GM19025 (cell line): Measurements from ENCODE around the gene ARF1.

ENCODE experiments used
- ATAC-seq: cut with Tn5 transposase; IDR thresholded peaks from one replicate; pipeline ENCODE4 v1.9.1; 2021; ENCODE audit warnings: mild to moderate bottlenecking, low read depth, moderate library complexity; ENCODE audit not compliant: unreplicated experiment

Gene ARF1

GRCh38 chr1:228068359-228068758 lies 14.1 kb upstream of the ARF1 start:
- ATAC-seq: no peak

- ATAC-seq: no peak
Observed at GRCh38 chr1:228070173-228070572, 12.3 kb upstream of the ARF1 start.

GRCh38 chr1:228070851-228071250 lies 11.7 kb upstream of the ARF1 start:
- ATAC-seq: no peak

DNA sequence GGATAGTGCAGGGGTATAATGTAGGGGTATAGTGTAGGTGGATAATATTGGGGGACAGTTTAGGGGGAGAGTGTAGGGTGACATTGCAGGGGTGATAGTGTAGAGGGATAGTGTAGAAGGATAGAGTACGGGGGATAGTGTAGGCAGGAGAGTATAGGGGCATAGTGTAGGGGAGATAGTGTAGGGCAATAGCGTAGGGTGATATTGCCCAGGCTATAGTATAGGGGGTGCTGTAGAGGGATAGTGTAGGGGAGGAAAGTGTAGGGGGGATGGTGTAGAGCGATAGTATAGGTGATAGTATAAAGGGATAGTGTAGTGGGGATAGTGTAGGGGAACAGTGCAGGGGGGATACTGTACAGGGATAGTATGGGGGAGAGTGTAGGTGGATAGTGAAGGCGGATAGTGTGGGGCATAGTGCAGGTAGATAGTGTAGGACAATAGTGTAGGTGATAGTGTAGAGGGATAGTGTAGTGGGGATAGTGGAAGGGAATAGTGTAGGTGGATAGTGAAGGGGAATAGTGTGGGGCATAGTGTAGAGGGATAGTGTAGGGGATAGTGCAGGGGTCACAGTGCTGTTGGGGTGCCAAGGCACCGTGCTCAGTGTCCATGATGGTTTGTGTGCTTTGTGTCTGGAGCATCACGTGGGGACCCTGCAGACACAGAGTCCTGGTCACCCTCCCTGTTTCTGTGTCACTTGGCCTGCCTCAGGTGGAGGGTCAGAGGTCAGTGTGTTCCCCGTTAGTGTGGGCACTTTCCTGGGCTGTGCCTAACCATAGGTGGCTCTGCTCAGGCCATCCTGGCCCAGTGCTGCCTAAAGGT lies 10.5 kb upstream of the ARF1 start:
- ATAC-seq: no peak

- ATAC-seq: no peak
Observed at GRCh38 chr1:228072658-228073043, 9.9 kb upstream of the ARF1 start.

- ATAC-seq: no peak
Observed at GRCh38 chr1:228073061-228073856, 9.2 kb upstream of the ARF1 start.

DNA sequence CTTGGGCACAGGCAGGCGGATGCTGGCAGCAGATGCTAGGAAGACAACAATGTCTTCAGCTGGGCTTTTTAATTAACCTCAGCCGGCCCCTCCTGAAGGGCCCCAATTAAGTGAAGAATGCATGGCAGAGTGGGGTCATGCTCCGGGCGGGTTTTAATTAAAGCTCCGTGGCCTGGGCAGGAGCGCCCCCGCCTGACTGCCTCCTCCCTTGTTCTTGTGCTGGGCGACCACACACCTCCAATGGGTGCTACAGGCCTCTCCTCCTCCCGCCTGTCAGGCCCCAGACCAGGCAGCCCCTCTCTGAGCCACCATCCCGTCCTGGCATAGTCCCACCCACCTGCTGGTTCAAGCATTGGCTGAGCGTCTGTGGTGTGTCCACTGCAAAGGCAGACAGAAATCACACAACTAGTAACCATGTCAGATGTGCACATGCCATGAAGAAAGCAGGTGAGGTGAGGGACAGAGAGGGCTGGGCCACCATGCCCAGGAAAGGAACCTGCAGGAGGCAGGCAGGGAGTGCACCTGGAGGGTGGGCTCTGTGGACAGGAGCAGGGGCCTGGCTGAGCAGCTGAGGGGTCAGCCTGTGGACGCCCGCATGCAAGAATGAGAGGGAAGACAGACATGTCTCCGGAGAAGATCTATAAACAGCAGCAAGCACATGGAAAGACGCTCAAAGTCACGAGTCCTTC lies 8.5 kb upstream of the ARF1 start:
- ATAC-seq: no peak

DNA sequence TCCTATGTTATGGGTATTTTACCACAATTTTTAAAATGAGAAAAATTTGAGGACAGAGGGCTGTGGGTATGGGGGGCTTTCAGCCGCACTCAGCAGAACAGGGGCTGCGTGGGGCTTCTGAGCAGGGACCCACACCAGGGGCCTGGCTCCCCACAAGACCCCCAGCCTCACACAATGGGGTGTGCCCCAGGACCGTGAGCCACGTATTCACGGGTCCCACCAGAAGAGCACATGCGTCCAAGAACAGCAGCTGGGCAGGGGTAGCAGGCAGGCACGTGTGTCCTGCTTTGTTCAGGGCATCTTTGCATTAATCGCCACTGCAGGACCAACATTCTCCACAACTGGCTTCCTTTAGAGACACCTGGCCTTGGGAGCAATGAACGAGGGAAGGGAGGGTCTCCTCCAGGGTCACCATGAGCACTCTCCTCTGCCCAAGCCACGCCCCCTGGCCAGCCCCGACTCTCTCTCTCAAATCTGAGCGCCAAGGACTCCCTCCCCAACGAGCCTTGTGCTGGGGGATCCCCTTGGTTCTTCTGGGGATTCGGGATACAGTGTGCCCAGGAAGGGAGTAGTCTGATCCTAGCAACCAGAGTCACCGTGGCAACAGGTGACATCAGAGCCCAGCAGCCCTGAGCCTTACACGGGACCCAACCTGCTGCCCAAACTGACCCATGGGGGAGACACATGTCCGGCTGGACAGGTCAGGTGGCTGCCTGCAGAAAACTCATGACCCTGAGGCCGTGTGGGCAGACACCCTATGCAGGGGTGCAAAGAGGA lies 7.4 kb upstream of the ARF1 start:
- ATAC-seq: no peak

- ATAC-seq: no peak
Observed at GRCh38 chr1:228075801-228076271, 6.7 kb upstream of the ARF1 start.

DNA sequence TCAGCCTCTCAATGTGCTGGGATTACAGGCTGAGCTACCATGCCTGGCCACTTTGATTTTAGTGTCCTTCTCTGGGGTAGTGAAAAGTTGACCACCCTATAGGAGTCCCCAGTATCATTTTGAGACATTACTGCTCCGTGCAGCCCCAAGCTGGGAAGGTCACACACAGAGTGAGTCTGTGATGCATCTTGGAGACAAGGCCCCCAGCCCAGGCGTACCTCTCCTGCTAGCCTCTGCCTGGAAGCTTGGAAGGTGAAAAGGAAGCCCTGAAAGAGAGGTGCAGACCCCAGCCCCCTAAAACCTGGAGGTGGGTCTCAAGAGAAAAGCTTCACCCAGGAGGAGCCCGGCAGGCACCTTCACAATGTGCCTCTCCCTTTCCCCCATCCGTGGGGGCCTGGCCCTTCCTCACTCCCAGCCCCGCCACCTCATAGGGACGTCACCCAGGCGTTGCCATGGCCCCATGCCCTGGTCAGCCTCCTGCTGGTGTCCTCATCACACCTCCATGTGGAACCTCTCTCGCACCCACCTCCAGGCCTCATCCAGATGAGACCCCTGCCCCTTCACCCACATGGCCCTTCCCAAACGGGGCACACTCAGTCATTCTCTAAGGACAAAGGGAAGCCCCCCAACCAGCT lies 5.6 kb upstream of the ARF1 start:
- ATAC-seq: no peak

DNA sequence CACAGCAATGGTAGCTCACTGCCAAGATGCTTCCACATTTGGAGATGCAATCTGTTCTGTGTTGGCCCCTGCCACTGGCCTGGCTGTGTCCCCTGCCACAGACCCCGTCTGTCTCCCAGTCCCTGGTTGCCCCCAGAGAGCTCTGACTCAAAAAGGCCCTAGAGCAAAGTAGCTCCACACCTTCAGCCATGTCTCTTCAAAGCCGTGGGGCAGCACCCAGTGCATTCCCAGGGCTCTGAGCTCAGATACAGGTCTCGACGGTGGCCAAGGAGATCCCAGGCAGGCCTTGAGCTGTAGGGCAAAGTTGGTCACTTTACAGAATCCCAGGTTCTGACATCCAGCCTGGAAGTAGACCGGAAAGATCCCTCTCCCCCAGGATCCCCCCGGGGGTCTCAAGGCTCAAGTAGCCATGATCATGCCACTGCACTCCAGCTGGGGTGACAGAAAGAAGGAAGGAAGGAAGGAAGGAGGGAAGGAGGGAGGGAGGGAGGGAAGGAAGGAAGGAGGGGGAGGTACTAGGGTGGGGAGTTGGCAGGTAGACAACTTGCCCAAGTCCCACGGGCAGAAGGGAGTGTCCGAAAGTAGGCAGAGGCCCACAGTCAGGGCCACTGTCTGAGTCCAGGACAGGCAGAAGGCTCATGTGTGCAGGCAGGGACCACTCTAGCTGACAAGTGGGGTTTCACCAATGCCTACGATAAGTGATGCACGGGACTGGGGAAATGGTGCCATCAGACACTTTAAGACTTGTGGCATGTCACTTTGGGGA lies 4.8 kb upstream of the ARF1 start:
- ATAC-seq: no peak

DNA sequence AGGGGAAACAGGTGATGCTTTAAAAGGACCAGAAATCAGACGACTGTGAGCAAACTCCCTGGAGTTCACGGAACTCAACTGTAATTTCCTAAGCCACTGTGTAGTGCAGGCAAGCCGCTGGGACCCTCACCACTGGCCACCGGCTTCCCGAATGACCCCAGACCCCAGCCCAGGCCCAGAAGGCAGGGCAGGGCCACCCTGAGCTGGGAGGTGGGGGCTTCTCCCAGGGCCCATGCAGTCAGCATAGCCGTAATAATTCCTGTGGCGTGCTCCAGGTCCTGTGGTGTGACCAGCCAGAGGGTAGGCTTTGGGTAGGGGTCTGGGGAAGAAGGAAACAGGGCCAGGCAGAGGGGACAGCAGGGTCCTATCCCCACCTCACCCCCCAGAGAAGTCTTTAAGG lies 3.5 kb upstream of the ARF1 start:
- ATAC-seq: no peak

DNA sequence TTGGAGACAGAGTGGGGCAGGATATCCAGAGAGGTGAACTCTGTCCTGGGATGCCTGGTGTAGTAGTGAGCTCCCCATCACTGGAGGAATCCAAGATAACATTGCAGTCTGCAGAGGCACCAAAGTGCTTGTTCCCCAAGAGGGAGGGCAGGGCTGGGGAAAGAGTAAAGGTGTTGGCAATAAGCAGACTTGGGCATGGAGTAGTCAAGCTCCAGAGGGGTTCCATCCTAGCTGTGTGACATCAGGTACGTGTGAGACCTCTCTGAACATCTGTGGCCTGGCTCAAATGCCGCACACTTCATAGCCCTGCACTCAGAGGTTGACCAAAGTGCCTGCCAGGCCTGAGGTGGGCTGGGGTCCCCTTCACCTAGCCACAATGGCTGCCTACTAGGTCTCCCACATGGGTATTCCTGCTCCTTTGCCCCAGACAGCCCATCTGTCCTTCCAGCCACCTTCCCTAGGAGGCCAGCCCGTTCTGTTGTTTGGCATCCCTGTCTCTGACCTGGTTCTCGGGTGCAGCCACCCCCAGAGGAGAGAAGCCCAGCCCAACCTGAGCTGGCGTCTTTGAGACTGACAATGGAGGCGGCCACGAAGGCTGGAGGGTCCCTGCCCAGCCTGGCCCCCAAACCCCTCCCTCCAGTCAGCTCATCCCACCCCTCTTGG lies 2.8 kb upstream of the ARF1 start:
- ATAC-seq: no peak

DNA sequence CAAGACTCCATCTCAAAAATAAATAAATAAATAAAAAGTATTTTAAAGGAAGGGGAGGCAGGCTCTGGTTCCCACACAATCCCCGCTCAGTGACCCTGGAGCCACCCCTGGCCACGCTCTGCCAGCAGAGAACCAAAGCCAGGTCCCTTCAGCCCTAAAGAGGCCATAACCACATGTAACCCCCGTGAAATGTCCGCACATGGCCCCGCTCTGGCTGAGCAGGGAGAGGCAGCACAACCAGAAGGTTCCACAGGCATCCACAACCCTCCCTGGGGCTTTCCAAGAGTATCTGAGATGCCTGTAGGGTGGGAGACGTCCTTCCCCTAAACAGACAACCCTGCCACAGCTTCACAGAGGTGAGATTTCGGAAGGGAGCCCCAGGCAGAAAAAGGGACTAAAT lies 1.4 kb upstream of the ARF1 start:
- ATAC-seq: no peak

- ATAC-seq: no peak
Observed at GRCh38 chr1:228081578-228082213, 812 bp upstream of the ARF1 start.

GRCh38 chr1:228082918-228083870 lies 686 bp downstream of the ARF1 start:
- peak; percentile 11 for ATAC-seq

DNA sequence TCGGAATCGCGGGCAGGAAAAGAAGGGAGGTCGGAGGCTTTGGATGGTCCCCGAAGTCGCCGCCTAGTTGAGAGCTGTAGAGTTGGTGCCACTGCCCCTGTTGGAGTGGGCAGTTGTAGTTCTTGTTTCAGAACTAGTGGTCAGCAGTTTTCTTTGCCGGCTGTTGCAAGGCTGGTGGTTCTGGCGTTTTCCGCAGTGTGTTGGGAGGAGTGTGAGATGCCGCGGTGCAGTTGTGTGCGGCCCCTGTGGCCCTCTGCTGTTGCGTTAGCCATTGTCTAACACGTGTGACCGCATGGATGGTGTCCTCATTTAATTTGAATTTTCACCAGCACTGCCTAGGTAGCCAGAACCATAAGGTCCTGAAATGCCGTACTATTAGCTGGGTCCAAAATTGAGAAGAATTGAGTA lies 1.4 kb downstream of the ARF1 start:
- ATAC-seq: no peak
